Choroid plexus epithelial cell (primary cell): ENCODE measurements around the gene ANKRD33.

Experiments used
- DNase-seq: peaks from one replicate; pipeline ENCODE4 v3.0.0-alpha.2; 2010; ENCODE audit warnings: low read depth
- H3K4me3 ChIP-seq: 2 replicates; pipeline ENCODE4 v1.5.1; 2011; ENCODE audit warnings: low read depth, mild to moderate bottlenecking, control low read depth, low read length, moderate library complexity
- TF ChIP-seq, protein P1 (sequence below): conservative IDR thresholded peaks from 2 replicates; pipeline ENCODE4 v1.5.1; 2011; ENCODE audit warnings: low read depth, mild to moderate bottlenecking, control low read depth, inconsistent platforms, low read length, moderate library complexity

Gene ANKRD33

DNA sequence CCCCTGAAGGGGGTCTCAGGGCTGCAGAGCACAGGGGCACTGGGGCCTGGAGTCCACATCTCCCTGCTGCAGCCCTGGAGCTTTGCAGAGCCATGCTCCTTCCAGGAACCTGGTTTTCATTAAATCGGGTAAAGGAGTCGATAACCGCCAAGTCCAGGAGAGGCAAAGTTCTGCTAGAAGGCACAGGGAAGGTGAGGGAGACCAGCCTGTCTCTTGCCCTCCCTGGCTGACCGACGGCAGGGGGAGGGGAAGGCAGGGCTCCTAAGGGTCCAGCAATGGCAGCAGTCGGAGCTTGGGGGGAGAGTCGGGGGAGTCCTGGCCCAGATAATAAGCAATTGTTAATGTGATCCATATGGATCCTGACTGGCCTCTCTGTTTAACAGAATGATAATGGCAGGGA lies 42.4 kb upstream of the ANKRD33 start:
- TF ChIP-seq, protein P1, sequence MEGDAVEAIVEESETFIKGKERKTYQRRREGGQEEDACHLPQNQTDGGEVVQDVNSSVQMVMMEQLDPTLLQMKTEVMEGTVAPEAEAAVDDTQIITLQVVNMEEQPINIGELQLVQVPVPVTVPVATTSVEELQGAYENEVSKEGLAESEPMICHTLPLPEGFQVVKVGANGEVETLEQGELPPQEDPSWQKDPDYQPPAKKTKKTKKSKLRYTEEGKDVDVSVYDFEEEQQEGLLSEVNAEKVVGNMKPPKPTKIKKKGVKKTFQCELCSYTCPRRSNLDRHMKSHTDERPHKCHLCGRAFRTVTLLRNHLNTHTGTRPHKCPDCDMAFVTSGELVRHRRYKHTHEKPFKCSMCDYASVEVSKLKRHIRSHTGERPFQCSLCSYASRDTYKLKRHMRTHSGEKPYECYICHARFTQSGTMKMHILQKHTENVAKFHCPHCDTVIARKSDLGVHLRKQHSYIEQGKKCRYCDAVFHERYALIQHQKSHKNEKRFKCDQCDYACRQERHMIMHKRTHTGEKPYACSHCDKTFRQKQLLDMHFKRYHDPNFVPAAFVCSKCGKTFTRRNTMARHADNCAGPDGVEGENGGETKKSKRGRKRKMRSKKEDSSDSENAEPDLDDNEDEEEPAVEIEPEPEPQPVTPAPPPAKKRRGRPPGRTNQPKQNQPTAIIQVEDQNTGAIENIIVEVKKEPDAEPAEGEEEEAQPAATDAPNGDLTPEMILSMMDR = no peak
- no peak for DNase-seq
- no peak overlapping the region for H3K4me3 ChIP-seq

DNA sequence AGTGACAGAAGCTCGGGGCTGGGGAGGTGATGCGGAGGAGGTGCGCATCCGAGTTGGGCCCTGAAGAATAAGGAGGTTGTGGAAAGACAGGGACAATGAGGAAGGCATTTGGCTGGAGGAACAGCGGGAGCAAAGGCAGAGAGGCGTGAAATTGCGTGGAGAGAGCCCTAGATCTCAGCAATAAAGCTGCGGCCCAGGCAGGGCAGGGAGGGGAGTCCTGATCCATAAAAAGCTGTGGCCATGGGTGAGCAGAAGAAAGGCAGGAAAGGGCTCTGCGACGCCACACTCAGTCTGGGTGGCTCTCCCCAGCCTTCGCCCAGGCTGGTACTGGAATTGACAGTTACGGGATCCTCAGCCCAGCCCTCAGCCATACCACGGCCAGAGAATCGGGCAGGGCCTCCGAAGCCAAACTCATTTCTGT lies 41.6 kb upstream of the ANKRD33 start:
- DNase-seq = no peak
- TF ChIP-seq, protein P1 = no peak
- no peak overlapping the region for H3K4me3 ChIP-seq

DNA sequence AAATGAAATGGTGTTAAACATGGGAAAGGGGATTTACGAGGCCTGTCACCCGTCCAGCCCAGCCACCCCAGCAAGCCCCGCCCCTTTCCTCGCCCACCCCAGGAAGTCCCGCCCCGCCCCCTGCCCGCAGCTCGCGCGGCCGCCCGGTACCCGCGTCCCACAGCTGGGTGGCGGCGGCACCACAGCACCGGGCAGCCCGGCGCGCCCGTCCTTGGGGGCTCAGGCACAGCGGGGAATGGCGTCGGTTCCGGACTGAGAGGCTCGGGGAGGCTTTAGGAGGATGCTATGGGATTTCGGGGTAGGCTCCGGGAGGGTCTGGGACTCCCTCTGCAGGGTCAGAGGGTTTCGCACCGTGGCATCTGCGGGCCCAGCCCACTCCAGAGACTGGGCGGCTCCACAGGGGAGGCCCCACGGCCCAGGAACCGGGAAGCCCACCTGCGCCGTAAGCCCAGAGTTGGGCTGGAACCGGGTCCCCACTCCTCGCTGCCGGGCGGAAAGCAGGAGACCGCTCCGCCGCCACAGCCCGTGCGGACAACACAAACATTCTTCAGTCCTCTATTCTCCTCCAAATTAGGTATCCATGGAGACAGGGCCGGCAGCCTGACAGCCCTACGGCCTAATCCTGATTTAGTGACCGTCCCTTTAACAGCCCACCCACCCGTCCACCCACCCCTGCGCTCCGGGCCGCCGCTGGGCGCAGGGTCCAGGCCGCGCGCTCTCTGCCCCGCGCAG lies 40.8 kb upstream of the ANKRD33 start:
- TF ChIP-seq, protein P1 = no peak
- peak overlapping the region; percentile 24 for H3K4me3 ChIP-seq
- no peak for DNase-seq

DNA sequence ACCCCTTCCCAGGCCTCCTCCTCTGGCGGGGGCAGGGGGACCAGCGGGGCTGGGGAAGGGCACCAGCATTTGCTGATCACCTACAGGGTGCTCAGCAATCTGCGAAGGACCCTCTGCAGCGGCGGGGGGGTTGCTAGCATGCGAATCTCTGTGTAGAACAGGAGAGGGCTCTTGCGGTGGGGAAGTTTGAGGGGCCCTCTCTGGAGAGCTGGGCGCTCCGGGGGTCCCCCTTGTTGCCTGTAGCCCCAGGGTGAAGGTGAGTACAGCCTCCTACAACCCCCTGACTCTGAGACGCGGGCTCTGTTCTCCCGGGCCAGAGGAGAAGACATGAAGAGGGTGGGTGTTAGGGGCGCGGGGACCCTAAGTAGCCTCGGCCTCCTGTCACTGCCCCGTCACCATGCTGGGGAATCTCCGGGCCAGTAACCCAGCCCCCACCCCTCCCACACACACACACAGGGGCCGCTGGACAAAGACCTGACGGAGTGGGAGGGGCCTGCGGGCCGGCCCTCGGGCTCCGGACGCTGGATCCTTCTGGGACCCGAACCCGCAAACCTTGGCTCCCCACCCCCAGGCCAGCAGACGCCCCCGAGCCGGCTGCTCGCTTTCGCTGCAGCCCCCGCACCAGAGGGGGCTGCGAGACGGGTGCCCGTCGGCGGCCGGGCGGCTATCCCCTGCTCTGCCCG lies 40.1 kb upstream of the ANKRD33 start:
- H3K4me3 ChIP-seq = no peak overlapping the region
- TF ChIP-seq, protein P1 = no peak
- no peak for DNase-seq

DNA sequence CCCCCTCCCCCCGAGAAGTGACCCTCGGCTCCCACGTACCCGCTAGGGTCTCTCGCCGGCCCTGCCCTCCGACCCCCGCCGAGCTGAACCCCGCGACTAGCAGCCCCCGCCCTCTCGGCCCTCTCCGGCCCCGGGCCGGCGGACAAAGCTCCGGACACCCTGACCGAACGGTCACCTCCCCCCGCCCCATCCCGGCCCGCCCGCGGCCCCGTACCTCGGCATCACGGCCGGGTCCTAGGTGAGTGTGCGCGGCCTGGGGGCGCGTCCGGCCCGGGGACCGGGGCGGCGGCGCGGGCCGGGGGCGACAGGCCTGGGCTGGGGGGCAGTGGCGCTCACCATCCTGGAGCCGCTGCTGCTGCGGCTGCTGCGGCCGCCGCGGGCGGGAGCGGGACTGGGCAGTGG lies 39.6 kb upstream of the ANKRD33 start, which contains the start of gene FIGNL2:
TSS of gene FIGNL2 (minus strand) at position 393 of the 402 bp plus-strand sequence. CDS start 26,305 bp downstream, outside the sequence.
- H3K4me3 ChIP-seq = no peak within 1 kb of the TSS
- DNase-seq = no peak
- TF ChIP-seq, protein P1 = no peak

DNA sequence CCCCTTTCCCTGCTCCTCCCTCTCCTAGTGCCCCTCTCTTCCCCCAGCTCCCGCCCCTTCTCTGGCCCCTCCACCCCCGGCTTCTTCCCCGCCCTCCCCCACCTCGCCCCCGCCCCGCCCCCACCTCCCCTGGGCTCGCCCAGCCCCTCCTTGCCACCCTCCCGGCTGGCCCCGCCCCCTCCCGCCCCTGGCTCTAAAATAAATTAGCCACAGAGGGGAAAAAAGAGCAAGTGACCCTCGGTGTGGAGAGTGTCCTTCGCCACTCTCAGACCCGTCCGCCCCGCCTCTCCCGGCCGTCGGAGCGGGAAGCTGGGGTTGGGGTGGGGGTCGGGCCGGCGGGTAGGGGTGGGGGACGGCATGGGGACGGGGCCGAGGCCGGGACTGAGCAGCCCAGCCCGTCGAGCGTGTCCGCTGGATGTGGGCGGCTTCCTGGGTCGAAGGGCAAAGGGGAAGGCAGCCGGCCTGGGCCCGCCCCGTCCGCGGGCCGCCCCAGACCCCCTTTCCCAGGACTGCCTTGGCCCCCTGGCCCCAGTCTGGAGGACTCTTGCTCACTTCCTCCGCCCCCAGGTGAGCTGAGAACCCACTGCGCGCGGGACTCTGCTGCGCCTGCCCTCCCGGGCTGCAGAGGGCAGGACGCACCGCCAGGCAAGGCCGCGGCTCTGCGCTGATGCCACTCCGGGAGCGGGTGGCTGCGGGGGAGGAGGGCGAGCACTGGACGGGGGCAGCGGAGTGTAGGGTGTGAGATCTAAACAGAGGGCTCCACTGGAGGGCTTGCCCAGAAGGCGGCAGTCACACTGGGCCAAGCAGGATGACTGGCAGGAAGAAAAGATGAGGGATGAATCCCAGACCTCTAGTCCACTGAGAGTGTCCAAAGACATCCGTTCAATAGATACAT lies 38.8 kb upstream of the ANKRD33 start:
- no peak overlapping the region for H3K4me3 ChIP-seq
- DNase-seq = no peak

More for the DNA sequence above, 38.8 kb upstream of the ANKRD33 start:
- TF ChIP-seq, protein P1 = no peak
